WI38 (cell line): ENCODE measurements around the gene KIF11.
A peak's percentile ranks its signal among the peaks of the same experiment; 100 is the strongest.
"Not testable (repeated sequence)": the region's sequence is repeated elsewhere in the genome, so short reads cannot be mapped to it uniquely, and the experiment has no call there.

Experiments
- H3K4me3 ChIP-seq: 2 replicates; pipeline ENCODE4 v1.5.1; 2011; ENCODE audit warnings: low read depth, mild to moderate bottlenecking, control low read depth, low read length
- TF ChIP-seq, protein P1 (sequence below): IDR thresholded peaks from 2 replicates; pipeline ENCODE4 v1.5.1; 2012; ENCODE audit warnings: low read depth, mild to moderate bottlenecking, control low read depth, low read length

The KIF11 gene

DNA sequence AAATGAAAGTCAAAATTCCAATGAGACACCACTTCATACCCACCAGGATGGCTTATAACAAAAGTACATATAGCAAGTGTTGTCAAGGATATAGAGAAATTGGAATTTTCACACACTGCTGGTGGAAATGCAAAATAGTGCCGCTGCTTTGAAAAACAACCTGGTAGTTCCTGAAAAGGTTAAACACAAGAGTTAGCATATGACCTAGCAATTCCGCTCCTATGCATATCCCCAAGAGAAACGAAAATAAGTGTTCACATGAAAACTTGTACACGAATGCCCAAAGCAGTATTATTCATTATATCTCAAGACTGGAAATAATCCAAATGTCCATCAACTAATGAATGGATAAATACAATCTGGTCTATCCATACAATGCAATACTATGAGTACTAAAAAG, 33.9 kb upstream of the KIF11 start:
- TF ChIP-seq, protein P1, sequence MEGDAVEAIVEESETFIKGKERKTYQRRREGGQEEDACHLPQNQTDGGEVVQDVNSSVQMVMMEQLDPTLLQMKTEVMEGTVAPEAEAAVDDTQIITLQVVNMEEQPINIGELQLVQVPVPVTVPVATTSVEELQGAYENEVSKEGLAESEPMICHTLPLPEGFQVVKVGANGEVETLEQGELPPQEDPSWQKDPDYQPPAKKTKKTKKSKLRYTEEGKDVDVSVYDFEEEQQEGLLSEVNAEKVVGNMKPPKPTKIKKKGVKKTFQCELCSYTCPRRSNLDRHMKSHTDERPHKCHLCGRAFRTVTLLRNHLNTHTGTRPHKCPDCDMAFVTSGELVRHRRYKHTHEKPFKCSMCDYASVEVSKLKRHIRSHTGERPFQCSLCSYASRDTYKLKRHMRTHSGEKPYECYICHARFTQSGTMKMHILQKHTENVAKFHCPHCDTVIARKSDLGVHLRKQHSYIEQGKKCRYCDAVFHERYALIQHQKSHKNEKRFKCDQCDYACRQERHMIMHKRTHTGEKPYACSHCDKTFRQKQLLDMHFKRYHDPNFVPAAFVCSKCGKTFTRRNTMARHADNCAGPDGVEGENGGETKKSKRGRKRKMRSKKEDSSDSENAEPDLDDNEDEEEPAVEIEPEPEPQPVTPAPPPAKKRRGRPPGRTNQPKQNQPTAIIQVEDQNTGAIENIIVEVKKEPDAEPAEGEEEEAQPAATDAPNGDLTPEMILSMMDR = no peak

DNA sequence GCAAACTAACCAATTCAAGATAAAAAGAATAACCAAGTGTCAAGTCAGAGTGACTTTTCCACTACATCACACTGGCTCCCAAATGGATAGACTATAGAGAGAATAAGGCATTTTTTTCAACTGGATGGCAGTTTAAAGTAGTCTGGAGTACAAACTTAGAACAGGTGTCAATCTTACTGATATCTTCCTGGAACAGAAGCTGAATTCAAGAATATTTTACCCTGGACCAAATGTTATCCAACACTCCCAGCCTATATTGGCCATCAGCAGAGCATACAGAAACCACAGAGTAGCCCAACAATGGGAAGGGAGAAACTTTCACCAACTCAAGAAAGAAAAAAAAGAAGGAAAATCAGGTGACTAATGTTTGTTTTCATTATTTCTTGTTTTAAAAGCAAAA, 30.5 kb upstream of the KIF11 start:
- no peak overlapping the region for H3K4me3 ChIP-seq
- TF ChIP-seq, protein P1 = no peak

More for the DNA sequence above, 33.9 kb upstream of the KIF11 start:
- no peak overlapping the region for H3K4me3 ChIP-seq

DNA sequence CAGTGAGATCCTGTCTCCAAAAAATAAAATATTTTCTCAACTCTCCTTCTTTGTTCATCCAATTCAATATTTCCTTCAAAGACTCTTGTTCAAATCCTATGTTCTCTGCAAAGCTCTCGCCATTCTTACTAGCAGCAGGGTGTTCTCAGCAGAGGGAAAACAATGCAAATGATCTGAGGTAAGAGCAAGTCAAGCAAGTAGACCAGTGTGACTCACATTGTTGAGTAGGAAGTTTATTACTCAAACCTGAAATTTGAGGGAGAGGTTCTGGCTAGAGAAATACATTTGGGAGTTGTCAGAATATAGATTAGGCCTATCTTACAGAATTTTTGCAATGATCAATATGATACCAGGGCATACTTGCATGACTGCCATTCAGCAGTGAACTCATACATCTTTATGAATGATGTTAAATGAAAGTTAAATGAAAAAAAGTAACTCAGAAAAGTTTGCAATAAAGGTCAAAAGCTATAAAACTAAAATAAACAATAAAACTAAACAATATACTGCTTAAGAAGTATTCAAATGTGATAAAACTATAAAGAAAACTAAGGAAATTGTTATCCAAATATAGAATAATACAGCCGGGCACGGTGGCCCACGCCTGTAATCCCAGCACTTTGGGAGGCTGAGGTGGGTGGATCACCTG, 24.9 kb upstream of the KIF11 start:
- TF ChIP-seq, protein P1 = no peak

DNA sequence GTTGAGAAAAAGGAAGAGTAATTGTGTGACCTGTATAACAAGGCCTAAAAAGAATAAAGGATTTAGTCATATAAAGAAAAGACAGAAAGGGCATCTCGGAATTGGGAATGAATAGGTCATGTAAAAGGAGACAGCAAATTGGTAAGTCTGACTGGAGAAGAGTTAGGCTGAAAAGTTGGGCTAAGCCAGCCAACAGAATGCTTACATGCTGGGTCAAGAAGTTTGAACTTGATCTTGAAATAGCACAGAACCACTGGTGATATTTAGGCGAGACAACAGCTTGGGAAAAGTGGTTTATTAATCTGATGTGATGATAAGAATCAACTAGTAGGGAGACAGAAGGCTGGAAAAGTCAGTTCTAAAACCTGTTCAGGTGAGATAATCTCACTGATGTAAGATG, 23.9 kb upstream of the KIF11 start:
- TF ChIP-seq, protein P1 = no peak
- no peak overlapping the region for H3K4me3 ChIP-seq

More for the DNA sequence above, 24.9 kb upstream of the KIF11 start:
- H3K4me3 ChIP-seq = no peak overlapping the region

DNA sequence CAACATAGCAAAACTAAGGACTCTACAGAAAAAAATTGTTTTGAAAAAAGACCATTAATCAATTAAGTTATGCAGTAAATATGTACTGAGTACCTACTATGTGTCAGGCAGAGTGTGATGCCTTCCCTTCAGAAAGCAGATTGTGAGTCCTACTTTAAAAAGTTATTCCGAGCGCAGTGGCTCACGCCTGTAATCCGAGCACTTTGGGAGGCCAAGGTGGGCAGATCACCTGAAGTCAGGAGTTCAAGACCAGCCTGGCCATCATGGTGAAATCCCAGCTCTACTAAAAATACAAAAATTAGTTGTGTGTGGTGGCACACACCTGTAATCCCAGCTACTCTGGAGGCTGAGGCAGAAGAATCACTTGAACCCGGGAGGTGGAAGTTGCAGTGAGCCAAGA, 23.3 kb upstream of the KIF11 start:
- not testable (repeated sequence) for H3K4me3 ChIP-seq

DNA sequence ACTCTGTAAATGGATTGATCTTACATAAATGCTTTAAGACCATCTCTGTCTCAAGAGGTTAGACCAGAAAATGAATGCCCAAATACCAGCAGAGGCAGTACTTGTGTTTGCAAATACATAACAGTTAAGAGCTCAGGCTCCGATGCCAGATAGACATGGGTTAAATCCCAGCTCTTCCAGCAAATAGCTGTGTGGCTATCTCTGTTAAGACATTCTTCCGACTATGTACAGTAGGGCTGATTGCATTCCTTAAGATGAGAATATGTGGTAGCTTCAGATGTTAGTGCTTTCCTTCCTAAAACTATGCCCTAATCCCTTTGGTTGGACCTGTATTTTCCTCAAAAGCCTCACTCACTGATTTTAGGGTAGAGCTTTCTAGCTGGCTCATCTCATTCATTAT, 21.3 kb upstream of the KIF11 start:
- H3K4me3 ChIP-seq = peak overlapping the region; percentile 88; the same call in 1 of the 2 replicates
- TF ChIP-seq, protein P1 = no peak

DNA sequence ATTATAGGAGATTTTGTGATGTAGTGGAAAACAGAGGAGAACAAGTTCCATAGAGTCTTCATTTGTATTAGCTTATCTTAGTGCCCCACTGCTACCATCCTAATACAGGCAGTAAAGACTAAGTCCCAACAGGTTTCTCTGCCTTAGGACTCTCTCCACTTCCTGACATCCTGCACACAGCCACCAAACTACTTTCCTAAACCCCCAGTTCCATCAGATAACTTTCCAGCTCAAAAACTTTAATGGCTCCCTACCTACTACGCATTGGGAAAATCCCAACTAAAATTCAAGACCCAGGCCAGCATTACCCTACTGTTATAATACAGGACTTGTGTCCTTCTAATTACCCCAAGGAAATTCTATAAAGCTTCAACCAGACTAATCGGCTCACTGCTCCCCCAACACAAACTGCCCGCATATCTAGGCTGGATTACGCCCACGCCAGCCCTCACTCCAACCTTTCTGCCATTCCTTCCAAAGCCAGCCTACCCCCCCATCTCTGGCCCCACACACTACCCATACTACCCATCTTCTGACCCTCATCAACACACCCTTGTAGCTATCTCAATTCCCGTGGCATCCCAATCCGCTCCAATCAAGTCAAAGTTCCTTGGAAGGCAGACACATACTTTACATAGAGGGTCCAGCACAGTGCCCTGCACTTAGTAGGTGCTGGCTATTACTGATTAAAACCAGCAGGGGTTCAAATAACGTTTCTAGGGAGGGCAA, 20.4 kb upstream of the KIF11 start:
- H3K4me3 ChIP-seq = peak overlapping the region; percentile 88
- TF ChIP-seq, protein P1 = no peak; the same call in 1 of the 2 replicates
